ENCODE measurements around the gene PSMD12.
A peak's percentile ranks its signal among the peaks of the same experiment; 100 is the strongest.

GRCh38 chr17:67376737-67377487 is 10.5 kb upstream of the PSMD12 start, which contains the start of gene PITPNC1:
- TF ChIP-seq, protein P1, sequence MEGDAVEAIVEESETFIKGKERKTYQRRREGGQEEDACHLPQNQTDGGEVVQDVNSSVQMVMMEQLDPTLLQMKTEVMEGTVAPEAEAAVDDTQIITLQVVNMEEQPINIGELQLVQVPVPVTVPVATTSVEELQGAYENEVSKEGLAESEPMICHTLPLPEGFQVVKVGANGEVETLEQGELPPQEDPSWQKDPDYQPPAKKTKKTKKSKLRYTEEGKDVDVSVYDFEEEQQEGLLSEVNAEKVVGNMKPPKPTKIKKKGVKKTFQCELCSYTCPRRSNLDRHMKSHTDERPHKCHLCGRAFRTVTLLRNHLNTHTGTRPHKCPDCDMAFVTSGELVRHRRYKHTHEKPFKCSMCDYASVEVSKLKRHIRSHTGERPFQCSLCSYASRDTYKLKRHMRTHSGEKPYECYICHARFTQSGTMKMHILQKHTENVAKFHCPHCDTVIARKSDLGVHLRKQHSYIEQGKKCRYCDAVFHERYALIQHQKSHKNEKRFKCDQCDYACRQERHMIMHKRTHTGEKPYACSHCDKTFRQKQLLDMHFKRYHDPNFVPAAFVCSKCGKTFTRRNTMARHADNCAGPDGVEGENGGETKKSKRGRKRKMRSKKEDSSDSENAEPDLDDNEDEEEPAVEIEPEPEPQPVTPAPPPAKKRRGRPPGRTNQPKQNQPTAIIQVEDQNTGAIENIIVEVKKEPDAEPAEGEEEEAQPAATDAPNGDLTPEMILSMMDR (conservative IDR thresholded peaks at IDR 0.05; ENCODE audit: low read length), result peak; percentile 35; the same call in 1 of the 2 replicates
- TF ChIP-seq EZH2phosphoT487 (IDR thresholded peaks at IDR 0.05; ENCODE audit: borderline replicate concordance, low read depth, low read length), result no peak
